ENCODE measurements around the gene LRRC41.

- TF ChIP-seq CTCF (conservative IDR thresholded peaks at IDR 0.05; ENCODE audit: low read depth in 2 of 2) (no peak), POLR2AphosphoS5 (IDR thresholded peaks at IDR 0.05; ENCODE audit: low read depth) (no peak), JUNB (IDR thresholded peaks at IDR 0.05; ENCODE audit: unreplicated experiment) (no peak)
Measured at GRCh38 chr1:46268578-46268977, 34.8 kb downstream of the LRRC41 start.

All from GM23338 (cell line).